Hepatocyte (in vitro differentiated cells): Measurements from ENCODE around the gene DGCR8.

Experiments used
- EZH2 ChIP-seq: fragments of 200-600 bp; sonication (generic); IDR thresholded peaks from 2 replicates; pipeline ENCODE4 v1.6.1; 2016; ENCODE audit warnings: antibody characterized with exemption, mild to moderate bottlenecking, borderline replicate concordance
- EZH2phosphoT487 ChIP-seq: fragments of 200-600 bp; sonication (generic); IDR thresholded peaks from one replicate; pipeline ENCODE4 v1.6.1; 2018; ENCODE audit warnings: antibody characterized with exemption, mild to moderate bottlenecking, low read depth, moderate library complexity; ENCODE audit not compliant: unreplicated experiment, severe bottlenecking
- TF ChIP-seq, protein P1 (sequence below): fragments of 200-600 bp; sonication (generic); IDR thresholded peaks from 2 replicates; pipeline ENCODE4 v1.5.1; 2016; ENCODE audit warnings: antibody characterized with exemption, mild to moderate bottlenecking; ENCODE audit not compliant: poor library complexity

- TF ChIP-seq, protein P1, sequence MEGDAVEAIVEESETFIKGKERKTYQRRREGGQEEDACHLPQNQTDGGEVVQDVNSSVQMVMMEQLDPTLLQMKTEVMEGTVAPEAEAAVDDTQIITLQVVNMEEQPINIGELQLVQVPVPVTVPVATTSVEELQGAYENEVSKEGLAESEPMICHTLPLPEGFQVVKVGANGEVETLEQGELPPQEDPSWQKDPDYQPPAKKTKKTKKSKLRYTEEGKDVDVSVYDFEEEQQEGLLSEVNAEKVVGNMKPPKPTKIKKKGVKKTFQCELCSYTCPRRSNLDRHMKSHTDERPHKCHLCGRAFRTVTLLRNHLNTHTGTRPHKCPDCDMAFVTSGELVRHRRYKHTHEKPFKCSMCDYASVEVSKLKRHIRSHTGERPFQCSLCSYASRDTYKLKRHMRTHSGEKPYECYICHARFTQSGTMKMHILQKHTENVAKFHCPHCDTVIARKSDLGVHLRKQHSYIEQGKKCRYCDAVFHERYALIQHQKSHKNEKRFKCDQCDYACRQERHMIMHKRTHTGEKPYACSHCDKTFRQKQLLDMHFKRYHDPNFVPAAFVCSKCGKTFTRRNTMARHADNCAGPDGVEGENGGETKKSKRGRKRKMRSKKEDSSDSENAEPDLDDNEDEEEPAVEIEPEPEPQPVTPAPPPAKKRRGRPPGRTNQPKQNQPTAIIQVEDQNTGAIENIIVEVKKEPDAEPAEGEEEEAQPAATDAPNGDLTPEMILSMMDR = no peak
- TF ChIP-seq EZH2phosphoT487 (no peak), EZH2 (no peak)
Observed at GRCh38 chr22:20160041-20160440, 80.0 kb downstream of the DGCR8 start.
